ENCODE data around the gene GRID2IP. TPM values are rescaled to one million over a fixed set of nuclear protein-coding genes. Genes with fewer than 3 reads are reported as not detected.

GRID2IP gene
- total RNA-seq, 8 experiments from 2014 or later = 0.08 to 0.38 (median 0.22) TPM; not detected in 2

- H3K4me3 ChIP-seq = peak overlapping the region in 4 of 5 donors; percentile 44 to 67 (median 61)
- 50 to 100% (median 66%) methylated on average over 1 to 7 of the region's 9 CpGs; no CpG with 5 or more reads in 5 of the 10 experiments for WGBS, 10 experiments
Observed at GRCh38 chr7:6504996-6505395, 46.3 kb downstream of the GRID2IP start.

DNA sequence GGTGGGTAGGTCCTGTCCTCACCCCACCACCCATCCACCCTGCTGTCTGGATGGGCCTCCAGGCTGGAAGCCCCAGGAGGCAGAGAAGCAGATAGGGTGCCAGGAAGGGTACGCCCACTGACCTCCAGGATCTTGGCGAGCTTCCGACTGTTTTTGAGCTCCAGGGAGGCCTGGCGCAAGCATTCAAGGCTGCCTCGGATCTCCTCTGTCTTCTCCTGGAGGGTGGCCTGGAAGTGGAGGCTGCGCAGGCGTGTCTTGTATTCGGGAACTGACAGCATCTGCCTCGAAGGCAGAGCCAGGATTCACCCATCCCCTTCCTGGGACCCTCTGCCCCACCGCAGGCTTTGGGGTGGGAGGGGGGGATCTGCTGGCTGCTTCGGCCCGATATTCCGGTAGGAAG lies 48.4 kb downstream of the GRID2IP start:
- in situ Hi-C loops (cut with MboI; ENCODE audit: low pct_unique_long_range_greater_than_20kb in 2 of 9, low sequenced_read_pairs in 9 of 9, unreplicated experiment in 9 of 9) = no loop called here
- peak overlapping the region; percentile 44 to 67 (median 59) for H3K4me3 ChIP-seq
- WGBS, 10 experiments = 31 to 58% (median 39%) methylated on average over 4 to 7 of the region's 13 CpGs; no CpG with 5 or more reads in 6 of the 10 experiments
- no peak overlapping the region for H3K27ac ChIP-seq
- ATAC-seq (replicated peaks in 6 of 8) = no peak
- H3K4me1 ChIP-seq (replicated peaks in 1 of 2) = peaks cover 0 to 6% of the 10 kb centered on the region in 2 donors

More at GRCh38 chr7:6504996-6505395, 46.3 kb downstream of the GRID2IP start:
- Histone ChIP-seq H3K4me1 (replicated peaks in 1 of 2) (peaks cover 0 to 6% of the 10 kb centered on the region in 2 donors), H3K27ac (peak overlapping the region in 1 of 2 donors; percentile 64)
- ATAC-seq (replicated peaks in 6 of 8) = no peak
- in situ Hi-C loops (cut with MboI; ENCODE audit: low pct_unique_long_range_greater_than_20kb in 2 of 9, low sequenced_read_pairs in 9 of 9, unreplicated experiment in 9 of 9) = no loop called here

GRCh38 chr7:6501586-6502564 lies 49.4 kb downstream of the GRID2IP start:
- H3K27ac ChIP-seq = no peak overlapping the region
- H3K4me1 ChIP-seq (replicated peaks in 1 of 2) = peaks cover 0 to 6% of the 10 kb centered on the region in 2 donors
- 72 to 100% (median 84%) methylated on average over 1 to 6 of the region's 12 CpGs; no CpG with 5 or more reads in 4 of the 10 experiments for WGBS, 10 experiments
- no peak overlapping the region for H3K4me3 ChIP-seq
- ATAC-seq (replicated peaks in 6 of 8) = no peak
- in situ Hi-C loops (cut with MboI; ENCODE audit: low pct_unique_long_range_greater_than_20kb in 2 of 9, low sequenced_read_pairs in 9 of 9, unreplicated experiment in 9 of 9) = no loop called here

GRCh38 chr7:6500691-6501090 lies 50.6 kb downstream of the GRID2IP start:
- ATAC-seq (replicated peaks in 6 of 8) = no peak
- H3K4me1 ChIP-seq (replicated peaks in 1 of 2) = peaks cover 0 to 6% of the 10 kb centered on the region in 2 donors
- no peak overlapping the region for H3K27ac ChIP-seq
- H3K4me3 ChIP-seq = no peak overlapping the region
- no CpG with 5 or more reads among the region's 1 CpG for WGBS, 10 experiments
- in situ Hi-C loops (cut with MboI; ENCODE audit: low pct_unique_long_range_greater_than_20kb in 2 of 9, low sequenced_read_pairs in 9 of 9, unreplicated experiment in 9 of 9) = no loop called here

GRCh38 chr7:6497994-6498393 lies 53.3 kb downstream of the GRID2IP start:
- in situ Hi-C loops (cut with MboI; ENCODE audit: low pct_unique_long_range_greater_than_20kb in 2 of 9, low sequenced_read_pairs in 9 of 9, unreplicated experiment in 9 of 9) = no loop called here
- Histone ChIP-seq H3K4me3 (no peak overlapping the region), H3K27ac (no peak overlapping the region), H3K4me1 (replicated peaks in 1 of 2) (no peaks in the 10 kb centered on the region)
- WGBS, 10 experiments = 60 to 100% (median 87%) methylated on average over 1 to 7 of the region's 14 CpGs; no CpG with 5 or more reads in 5 of the 10 experiments
- peak in 1 of 8 experiments; percentile 6 for ATAC-seq (replicated peaks in 6 of 8)

GRCh38 chr7:6497637-6497905 lies 53.7 kb downstream of the GRID2IP start:
- Histone ChIP-seq H3K27ac (no peak overlapping the region), H3K4me1 (replicated peaks in 1 of 2) (no peaks in the 10 kb centered on the region), H3K4me3 (no peak overlapping the region)
- ATAC-seq (replicated peaks in 6 of 8) = peak in 3 of 8 experiments; percentile 4 to 21 (median 17)
- in situ Hi-C loops (cut with MboI; ENCODE audit: low pct_unique_long_range_greater_than_20kb in 2 of 9, low sequenced_read_pairs in 9 of 9, unreplicated experiment in 9 of 9) = no loop called here
- 93 to 100% (median 100%) methylated on average over 1 to 4 of the region's 14 CpGs; no CpG with 5 or more reads in 7 of the 10 experiments for WGBS, 10 experiments

DNA sequence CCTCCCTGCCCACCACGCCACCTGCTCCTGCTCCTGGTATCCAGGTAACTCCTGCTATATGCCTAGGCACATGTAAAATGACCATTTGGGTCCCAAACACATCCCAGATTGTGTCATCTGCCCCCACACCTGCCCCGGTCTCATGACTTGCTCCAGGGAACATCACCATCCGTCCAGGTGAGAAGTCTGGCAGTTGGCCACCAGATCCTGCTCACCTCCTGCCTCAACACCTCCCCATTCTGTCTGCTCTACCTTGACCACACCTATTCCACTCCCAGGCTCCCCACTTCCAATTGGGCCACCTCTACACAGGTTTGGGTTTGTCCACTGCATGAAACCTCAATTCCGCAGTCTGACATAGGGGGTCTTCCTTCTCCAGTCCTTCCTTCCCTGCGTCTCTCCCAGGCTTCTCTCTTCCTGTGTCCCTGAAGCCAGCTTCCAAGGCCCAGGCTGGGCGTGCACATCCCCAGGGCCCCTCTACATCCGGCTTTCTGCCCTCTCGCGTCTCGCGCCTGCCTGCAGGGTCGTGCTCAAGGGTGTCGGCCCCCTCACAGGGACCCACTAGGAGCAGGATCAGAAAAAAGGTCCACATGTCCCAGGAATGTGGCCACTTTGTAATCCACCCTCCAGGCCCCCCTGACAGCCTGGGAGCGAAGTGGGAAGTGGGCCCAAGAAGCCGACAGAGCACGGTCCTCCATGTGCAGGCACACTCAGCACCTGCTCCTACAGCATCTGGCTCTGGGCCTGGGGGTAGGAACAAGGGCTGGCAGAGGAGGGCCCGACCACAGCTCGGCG lies 54.2 kb downstream of the GRID2IP start:
- Histone ChIP-seq H3K4me1 (replicated peaks in 1 of 2) (no peaks in the 10 kb centered on the region), H3K4me3 (no peak overlapping the region), H3K27ac (no peak overlapping the region)
- WGBS, 10 experiments = 20 to 91% (median 70%) methylated on average over 1 to 6 of the region's 19 CpGs; no CpG with 5 or more reads in 2 of the 10 experiments
- in situ Hi-C loops (cut with MboI; ENCODE audit: low pct_unique_long_range_greater_than_20kb in 2 of 9, low sequenced_read_pairs in 9 of 9, unreplicated experiment in 9 of 9) = no loop called here
- ATAC-seq (replicated peaks in 6 of 8) = peak in 4 of 8 experiments; percentile 6 to 12 (median 9)

GRCh38 chr7:6495597-6496262 lies 55.5 kb downstream of the GRID2IP start:
- Histone ChIP-seq H3K4me1 (replicated peaks in 1 of 2) (no peaks in the 10 kb centered on the region), H3K4me3 (no peak overlapping the region), H3K27ac (no peak overlapping the region)
- peak in 2 of 8 experiments; percentile 42 to 52 for ATAC-seq (replicated peaks in 6 of 8)
- in situ Hi-C loops (cut with MboI; ENCODE audit: low pct_unique_long_range_greater_than_20kb in 2 of 9, low sequenced_read_pairs in 9 of 9, unreplicated experiment in 9 of 9) = no loop called here
- WGBS, 10 experiments = 46 to 100% (median 90%) methylated on average over 1 to 4 of the region's 6 CpGs; no CpG with 5 or more reads in 3 of the 10 experiments

DNA sequence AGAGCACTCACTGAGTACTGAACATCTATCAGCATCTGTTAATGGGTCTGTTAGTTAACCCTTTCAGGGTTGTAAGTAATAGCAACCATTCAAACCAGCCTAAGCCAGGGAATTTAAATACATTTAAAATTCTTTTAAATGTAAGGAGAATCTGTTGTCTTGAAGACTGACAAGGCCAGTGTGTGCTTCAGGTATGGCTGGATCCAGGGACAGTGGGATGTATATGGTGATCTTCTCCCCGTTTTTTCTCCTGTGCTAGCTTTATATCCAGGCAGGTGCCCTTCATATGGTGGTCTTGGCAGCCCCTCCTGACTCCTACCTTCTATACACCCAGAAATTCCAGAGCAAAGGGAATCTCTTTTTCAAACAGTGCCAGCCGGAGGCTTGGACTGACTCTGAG lies 56.9 kb downstream of the GRID2IP start:
- in situ Hi-C loops (cut with MboI; ENCODE audit: low pct_unique_long_range_greater_than_20kb in 2 of 9, low sequenced_read_pairs in 9 of 9, unreplicated experiment in 9 of 9) = no loop called here
- Histone ChIP-seq H3K4me3 (no peak overlapping the region), H3K27ac (no peak overlapping the region), H3K4me1 (replicated peaks in 1 of 2) (no peaks in the 10 kb centered on the region)
- 18 to 75% (median 59%) methylated on average over 1 to 2 of the region's 2 CpGs; no CpG with 5 or more reads in 4 of the 10 experiments for WGBS, 10 experiments
- no peak for ATAC-seq (replicated peaks in 6 of 8)

GRCh38 chr7:6491194-6491593 lies 60.1 kb downstream of the GRID2IP start:
- WGBS, 10 experiments = 40 to 100% (median 84%) methylated on average over 1 to 8 of the region's 10 CpGs; no CpG with 5 or more reads in 1 of the 10 experiments
- no peak for ATAC-seq (replicated peaks in 6 of 8)
- Histone ChIP-seq H3K27ac (no peak overlapping the region), H3K4me1 (replicated peaks in 1 of 2) (no peaks in the 10 kb centered on the region), H3K4me3 (no peak overlapping the region)
- in situ Hi-C loops (cut with MboI; ENCODE audit: low pct_unique_long_range_greater_than_20kb in 2 of 9, low sequenced_read_pairs in 9 of 9, unreplicated experiment in 9 of 9) = no loop called here

- Histone ChIP-seq H3K4me1 (replicated peaks in 1 of 2) (peaks cover 0 to 2% of the 10 kb centered on the region in 2 donors), H3K4me3 (no peak overlapping the region), H3K27ac (no peak overlapping the region)
- no peak for ATAC-seq (replicated peaks in 6 of 8)
- 0% methylated on average over 1 of the region's 1 CpG; no CpG with 5 or more reads in 9 of the 10 experiments for WGBS, 10 experiments
- in situ Hi-C loops (cut with MboI; ENCODE audit: low pct_unique_long_range_greater_than_20kb in 2 of 9, low sequenced_read_pairs in 9 of 9, unreplicated experiment in 9 of 9) = no loop called here
Observed at GRCh38 chr7:6489612-6490011, 61.6 kb downstream of the GRID2IP start.

GRCh38 chr7:6487184-6487545 lies 64.1 kb downstream of the GRID2IP start:
- in situ Hi-C loops (cut with MboI; ENCODE audit: low pct_unique_long_range_greater_than_20kb in 2 of 9, low sequenced_read_pairs in 9 of 9, unreplicated experiment in 9 of 9) = no loop called here
- 92% methylated on average over 3 of the region's 4 CpGs; no CpG with 5 or more reads in 9 of the 10 experiments for WGBS, 10 experiments
- Histone ChIP-seq H3K27ac (no peak overlapping the region), H3K4me3 (no peak overlapping the region), H3K4me1 (replicated peaks in 1 of 2) (peaks cover 5 to 7% of the 10 kb centered on the region in 2 donors)
- no peak for ATAC-seq (replicated peaks in 6 of 8)
